Measurements from ENCODE around the gene CYP24A1.
"Not testable (repeated sequence)": the region's sequence is repeated elsewhere in the genome, so short reads cannot be mapped to it uniquely, and the experiment has no call there.

CYP24A1 gene

GRCh38 chr20:54131675-54132611 is 41.8 kb downstream of the CYP24A1 start:
- in situ Hi-C loops (cut with MboI; ENCODE audit: low sequenced_read_pairs, unreplicated experiment) = no loop called here
- no peak for DNase-seq (ENCODE audit: low spot score)
- no peak for TF ChIP-seq CTCF (IDR thresholded peaks at IDR 0.05; ENCODE audit: borderline replicate concordance, control extremely low read depth, extremely low read depth, insufficient read depth, missing control alignments)

GRCh38 chr20:54131125-54131524 is 42.7 kb downstream of the CYP24A1 start:
- DNase-seq (ENCODE audit: low spot score); in situ Hi-C loops (cut with MboI; ENCODE audit: low sequenced_read_pairs, unreplicated experiment): not testable (repeated sequence)

- in situ Hi-C loops (cut with MboI; ENCODE audit: low sequenced_read_pairs, unreplicated experiment) = no loop called here
- TF ChIP-seq CTCF (IDR thresholded peaks at IDR 0.05; ENCODE audit: borderline replicate concordance, control extremely low read depth, extremely low read depth, insufficient read depth, missing control alignments) = no peak
- no peak for DNase-seq (ENCODE audit: low spot score)
Observed at GRCh38 chr20:54129350-54129749, 44.4 kb downstream of the CYP24A1 start.

GRCh38 chr20:54127855-54128574 is 45.8 kb downstream of the CYP24A1 start:
- TF ChIP-seq CTCF (IDR thresholded peaks at IDR 0.05; ENCODE audit: borderline replicate concordance, control extremely low read depth, extremely low read depth, insufficient read depth, missing control alignments) = no peak
- DNase-seq (ENCODE audit: low spot score) = no peak
- in situ Hi-C loops (cut with MboI; ENCODE audit: low sequenced_read_pairs, unreplicated experiment) = no loop called here

- in situ Hi-C loops (cut with MboI; ENCODE audit: low sequenced_read_pairs, unreplicated experiment) = no loop called here
- TF ChIP-seq CTCF (IDR thresholded peaks at IDR 0.05; ENCODE audit: borderline replicate concordance, control extremely low read depth, extremely low read depth, insufficient read depth, missing control alignments) = no peak
- DNase-seq (ENCODE audit: low spot score) = no peak
Observed at GRCh38 chr20:54126806-54127655, 46.8 kb downstream of the CYP24A1 start.

GRCh38 chr20:54126328-54126727 is 47.5 kb downstream of the CYP24A1 start:
- DNase-seq (ENCODE audit: low spot score); in situ Hi-C loops (cut with MboI; ENCODE audit: low sequenced_read_pairs, unreplicated experiment): not testable (repeated sequence)

- TF ChIP-seq CTCF (IDR thresholded peaks at IDR 0.05; ENCODE audit: borderline replicate concordance, control extremely low read depth, extremely low read depth, insufficient read depth, missing control alignments) = no peak
- in situ Hi-C loops (cut with MboI; ENCODE audit: low sequenced_read_pairs, unreplicated experiment) = loop anchor here (25.0 kb wide), 1 partner anchor 514 kb away; no protein-coding TSS in a partner anchor
- DNase-seq (ENCODE audit: low spot score) = no peak
Observed at GRCh38 chr20:54123587-54124180, 50.1 kb downstream of the CYP24A1 start.

Data from GM13976 (cell line).